GM12878 (cell line): ENCODE measurements around the gene IRAG1. TPM values are rescaled to one million over a fixed set of nuclear protein-coding genes. Genes with fewer than 3 reads are reported as not detected.
"Not testable (repeated sequence)": the region's sequence is repeated elsewhere in the genome, so short reads cannot be mapped to it uniquely, and the experiment has no call there.

Experiments used
- ATAC-seq: fragments of 200-7000 bp; cut with Tn5 transposase; 3 replicates; pipeline ENCODE4 v1.9.1; 2020; ENCODE audit warnings: mild to moderate bottlenecking, moderate library complexity
- BruUV-seq: library from RNA; stranded (reverse); fragments of 400-500 nt; replicated peaks from 2 replicates; lab custom pipeline; 2021; lab: Mats Ljungman, UMichigan
- CTCF ChIA-PET: fragments of 300-600 bp; sonication (Branson Sonifier 250); formaldehyde crosslinking; extraction: SDS; loops from one replicate; lab custom pipeline; 2021; ENCODE audit warnings: inconsistent platforms; lab: Yijun Ruan, JAX
- POLR2A ChIA-PET: fragments of 350-600 bp; formaldehyde crosslinking; extraction: SDS; loops from one replicate; lab custom pipeline; 2021; ENCODE audit warnings: inconsistent platforms; lab: Charles Lee
- RAD21 ChIA-PET: fragments of 300-600 bp; sonication (Branson Sonifier 250); formaldehyde crosslinking; loops from one replicate; lab custom pipeline; 2023; ENCODE audit warnings: antibody characterized with exemption; ENCODE audit not compliant: unreplicated experiment; lab: Charles Lee
- SMC1A ChIA-PET: fragments of 300-600 bp; sonication (Branson Sonifier 250); formaldehyde crosslinking; loops from one replicate; lab custom pipeline; 2023; ENCODE audit not compliant: unreplicated experiment, uncharacterized antibody; lab: Charles Lee
- DNase-seq: peaks from one replicate; pipeline ENCODE4 v3.0.0-alpha.2; 2011; ENCODE audit warnings: low read depth, low spot score
- FAIRE-seq: peaks from 3 replicates; lab custom pipeline; 2011; peaks lifted over from hg19 to GRCh38; lab: Jason Lieb, UNC
- H2AFZ ChIP-seq: 2 replicates; pipeline ENCODE4 v1.6.0; 2011; ENCODE audit warnings: low read depth, low read length, control low read depth; ENCODE audit not compliant: control insufficient read depth
- H3K27ac ChIP-seq: 2 replicates; pipeline ENCODE4 v1.5.1; 2011; ENCODE audit warnings: control low read depth; ENCODE audit not compliant: control insufficient read depth, insufficient read depth
- H3K27me3 ChIP-seq, 2 experiments: replicated peaks in 1 of 2; 2 replicates each; pipeline versions ENCODE4 v1.6.0 to v1.6.1; 2011; ENCODE audit warnings: low read length in 1 of 2; ENCODE audit not compliant: control insufficient read depth in 2 of 2, insufficient read depth in 2 of 2
- H3K36me3 ChIP-seq, 2 experiments: 2 replicates each; pipeline ENCODE4 v1.5.1; 2011; ENCODE audit warnings: low read length in 1 of 2; ENCODE audit not compliant: control insufficient read depth in 2 of 2, insufficient read depth in 2 of 2
- H3K4me1 ChIP-seq: 2 replicates; pipeline ENCODE4 v1.6.1; 2011; ENCODE audit warnings: mild to moderate bottlenecking, low read length, moderate library complexity, mixed read lengths; ENCODE audit not compliant: control insufficient read depth, insufficient read depth
- H3K4me2 ChIP-seq: 2 replicates; pipeline ENCODE4 v1.6.0; 2011; ENCODE audit warnings: control low read depth; ENCODE audit not compliant: control insufficient read depth, insufficient read depth
- H3K4me3 ChIP-seq: fragments of 200-600 bp; sonication (generic); 2 replicates; pipeline ENCODE4 v1.5.1; 2016
- H3K79me2 ChIP-seq: 2 replicates; pipeline ENCODE4 v1.6.0; 2011; ENCODE audit warnings: low read length; ENCODE audit not compliant: control insufficient read depth, insufficient read depth
- H3K9ac ChIP-seq: 2 replicates; pipeline ENCODE4 v1.8.0; 2011; ENCODE audit warnings: low read length, control low read depth, mixed read lengths; ENCODE audit not compliant: control insufficient read depth, insufficient read depth
- H3K9me3 ChIP-seq: replicated peaks from 3 replicates; pipeline ENCODE4 v1.5.1; 2011; ENCODE audit warnings: mild to moderate bottlenecking, low read length; ENCODE audit not compliant: control insufficient read depth, insufficient read depth
- H4K20me1 ChIP-seq: 2 replicates; pipeline ENCODE4 v1.6.0; 2011; ENCODE audit not compliant: control insufficient read depth, insufficient read depth
- HDAC2 ChIP-seq: fragments of 200-600 bp; sonication (generic); IDR thresholded peaks from 2 replicates; pipeline ENCODE4 v1.6.1; 2017
- NFYA ChIP-seq: IDR thresholded peaks from 2 replicates; pipeline ENCODE4 v1.6.1; 2011; ENCODE audit warnings: low read depth, mild to moderate bottlenecking, low read length, improper control_type of control experiment, borderline replicate concordance
- SMAD1 ChIP-seq: fragments of 450-650 bp; IDR thresholded peaks from 2 replicates; pipeline ENCODE4 v1.6.1; 2018; ENCODE audit warnings: mild to moderate bottlenecking, low read depth; ENCODE audit not compliant: partially characterized antibody
- SRF ChIP-seq, 2 experiments: IDR thresholded peaks; 2 replicates each; pipeline ENCODE4 v1.6.1; 2011; ENCODE audit warnings: low read depth in 2 of 2, low read length in 2 of 2, mild to moderate bottlenecking in 1 of 2, moderate library complexity in 1 of 2
- WGBS: methylation state at CpG from one replicate; pipeline ENCODE4 v1.1.6; 2016; ENCODE audit warnings: low lambda C conversion rate; ENCODE audit not compliant: insufficient replicate concordance, insufficient coverage; ENCODE audit errors: missing lambda C conversion rate; 5-methylcytosine and 5-hydroxymethylcytosine counted together
- in situ Hi-C: fragments of 300-500 bp; cut with MboI; formaldehyde crosslinking; loops from 9 replicates; pipeline ENCODE4 v1.14.3; 2018; ENCODE audit warnings: mixed read lengths
- intact Hi-C: fragments of 100-400 bp; cut with micrococcal nuclease; formaldehyde crosslinking; loops from one replicate; pipeline ENCODE4 v1.14.2; 2022; ENCODE audit not compliant: unreplicated experiment
- polyA plus RNA-seq, 11 experiments: library from polyadenylated mRNA; depleted of rRNA in 4 of 11; unstranded in 6 of 11; stranded (reverse) in 5 of 11; fragments of >200 nt; fragmentation: Nextera tagmentation in 4 of 11; fragmentation: Illumina TruSeq in 1 of 11; extraction: Ambion mirVana in 4 of 11; extraction: Trizol in 1 of 11; gene quantifications; 1 replicate in 1 of 11; 2 replicates in 10 of 11; pipeline versions ENCODE4 v1.2.1 to v1.2.3, GENCODE V29; 2011 to 2016; ENCODE audit warnings: inconsistent platforms in 2 of 11, missing spikeins in 2 of 11, low read depth in 1 of 11
- total RNA-seq, 4 experiments: library from RNA; depleted of rRNA in 3 of 4; stranded (reverse); fragments of >200 nt in 3 of 4; fragmentation: Illumina TruSeq in 1 of 4; extraction: Trizol in 1 of 4; gene quantifications; 2 replicates each; pipeline versions ENCODE4 v1.2.1 to v1.2.3, GENCODE V29; 2013 to 2021

The IRAG1 gene
- total and polyA plus RNA-seq, 10 of the 15 experiments (the other 5 are each of a cell fraction or from before 2014, with no cell fraction given) = 0.02 to 0.18 (median 0.06) TPM; not detected in 4

DNA sequence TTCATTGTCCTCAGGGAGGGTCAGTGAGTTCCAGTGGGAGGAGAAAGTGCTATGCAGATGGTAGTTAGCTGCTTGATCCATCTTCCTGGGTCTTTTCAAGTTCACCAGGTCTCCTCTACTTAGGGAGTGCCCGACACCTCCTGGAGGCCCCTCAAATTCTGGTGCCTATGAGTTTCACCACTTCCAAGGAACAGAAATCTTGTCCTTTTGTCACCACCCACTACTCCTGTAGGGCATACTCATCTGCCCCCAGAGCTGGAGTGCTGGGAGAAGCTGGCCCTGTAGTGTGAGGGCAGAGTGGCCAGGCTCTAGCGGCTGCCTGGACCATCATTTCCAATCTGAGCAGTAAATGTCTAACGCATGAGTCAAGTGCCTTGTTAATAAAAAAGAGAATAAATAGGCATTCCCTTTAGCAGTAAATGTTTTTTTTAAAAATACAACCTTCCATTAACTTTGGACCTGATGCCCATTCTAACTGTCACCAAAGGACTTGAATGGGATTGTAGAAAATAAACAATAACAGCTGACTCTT, 12.5 kb downstream of the IRAG1 start:
- RAD21 ChIA-PET = interaction anchor here (0.7 kb wide), 1 partner anchor 27 kb away, joined by 3 read pairs; no protein-coding TSS in a partner anchor
- POLR2A ChIA-PET = no interaction called here
- 83% methylated on average over 3 of the region's 3 CpGs for WGBS
- SMC1A ChIA-PET = interaction anchor here (0.9 to 1.2 kb wide), 2 partner anchors 38 to 63 kb away, joined by 3 read pairs; no protein-coding TSS in a partner anchor
- in situ Hi-C loops = no loop called here
- Histone ChIP-seq H3K4me1 (no peaks in the 10 kb centered on the region), H4K20me1 (no peaks in the 10 kb centered on the region), H3K27ac (no peak overlapping the region), H3K9me3 (no peaks in the 10 kb centered on the region), H3K4me2 (no peak overlapping the region), H3K27me3 (no peaks in the 10 kb centered on the region; a peak in 2 of 4 replicates), H3K4me3 (no peak overlapping the region), H3K36me3 (no peaks in the 10 kb centered on the region), H3K79me2 (no peaks in the 10 kb centered on the region), H3K9ac (no peak overlapping the region), H2AFZ (no peak overlapping the region)
- no peak for ATAC-seq
- no peak for DNase-seq
- TF ChIP-seq SRF (IDR thresholded peaks at IDR 0.05; ENCODE audit: low read depth in 2 of 2, low read length in 2 of 2) (no peak), SMAD1 (no peak), NFYA (no peak), HDAC2 (no peak)
- no peak for FAIRE-seq
- intact Hi-C loops = no loop called here
- CTCF ChIA-PET = interaction anchor here (1.6 kb wide), 1 partner anchor 140 kb away, joined by 4 read pairs; the partner anchor contains the start of gene RNF141
- no TSS peak for BruUV-seq

GRCh38 chr11:10680279-10680678, 13.3 kb downstream of the IRAG1 start:
- BruUV-seq, H3K27me3 ChIP-seq, H2AFZ ChIP-seq, RAD21 ChIA-PET, H3K4me3 ChIP-seq, H3K79me2 ChIP-seq, H3K4me2 ChIP-seq, H3K36me3 ChIP-seq, H3K9me3 ChIP-seq, H3K27ac ChIP-seq, FAIRE-seq, intact Hi-C loops, CTCF ChIA-PET, SMC1A ChIA-PET, POLR2A ChIA-PET, H4K20me1 ChIP-seq, in situ Hi-C loops, H3K4me1 ChIP-seq, DNase-seq, ATAC-seq, H3K9ac ChIP-seq: not testable (repeated sequence)
- 73% methylated on average over 1 of the region's 1 CpG for WGBS
